Forelimb muscle (tissue), 1 donor: ENCODE results near the gene COPE. TPM values are rescaled to one million over a fixed set of nuclear protein-coding genes. Genes with fewer than 3 reads are reported as not detected.

ENCODE experiments used
- DNase-seq: peaks from one replicate; pipeline ENCODE4 v3.0.0-alpha.2; 2013; ENCODE audit warnings: low read depth
- polyA plus RNA-seq: library from polyadenylated mRNA; unstranded; fragments of 120-200 nt; gene quantifications from one replicate; pipeline ENCODE4 v1.2.1, GENCODE V29; 2013; ENCODE audit not compliant: insufficient read length

COPE gene
- polyA plus RNA-seq, 1 donor: 74.9 TPM

GRCh38 chr19:18853755-18854427, 65.3 kb downstream of the COPE start:
- DNase-seq: no peak

- no peak for DNase-seq
Observed at GRCh38 chr19:18852648-18853047, 66.5 kb downstream of the COPE start.

GRCh38 chr19:18851673-18852325, 67.4 kb downstream of the COPE start:
- DNase-seq: no peak

GRCh38 chr19:18850471-18851375, 68.5 kb downstream of the COPE start:
- no peak for DNase-seq

- no peak for DNase-seq
Observed at GRCh38 chr19:18849838-18850400, 69.3 kb downstream of the COPE start.

Other genes starting within 250 kb of the COPE start
- 15.2 TPM for gene CRTC1, start 235.7 kb downstream of the COPE start, polyA plus RNA-seq
- 4.0 TPM for gene COMP, start 128.1 kb downstream of the COPE start, polyA plus RNA-seq
- 34.1 TPM for gene UPF1, start 87.4 kb downstream of the COPE start, polyA plus RNA-seq
- gene CERS1, start 23.2 kb downstream of the COPE start, polyA plus RNA-seq: 40.8 TPM
- gene DDX49, start 328 bp upstream of the COPE start, polyA plus RNA-seq: 36.0 TPM
- gene HOMER3, start 21.8 kb upstream of the COPE start, polyA plus RNA-seq: 66.7 TPM
- 68.5 TPM for gene SUGP2, start 114.1 kb upstream of the COPE start, polyA plus RNA-seq
- gene ARMC6, start 114.2 kb upstream of the COPE start, polyA plus RNA-seq: 26.0 TPM
- gene SLC25A42, start 144.6 kb upstream of the COPE start, polyA plus RNA-seq: 12.0 TPM
- gene TMEM161A, start 219.1 kb upstream of the COPE start, polyA plus RNA-seq: 30.8 TPM